ENCODE measurements around the gene TTC13. TPM values are rescaled to one million over a fixed set of nuclear protein-coding genes. Genes with fewer than 3 reads are reported as not detected.

The TTC13 gene
- total RNA-seq, 1 experiment from 2014 or later, result 35.2 TPM

- Mint-ChIP-seq H3K9me3 (ENCODE audit: unreplicated experiment) (no peaks in the 10 kb centered on the region), H3K4me3 (ENCODE audit: unreplicated experiment) (no peak overlapping the region), H3K27ac (ENCODE audit: low read depth, unreplicated experiment) (no peak overlapping the region), H3K36me3 (ENCODE audit: insufficient read depth, unreplicated experiment) (no peaks in the 10 kb centered on the region), H3K27me3 (ENCODE audit: insufficient read depth, unreplicated experiment) (peaks cover 60% of the 10 kb centered on the region), H3K4me1 (ENCODE audit: insufficient read depth, unreplicated experiment) (peaks cover 10% of the 10 kb centered on the region)
- BruUV-seq (replicated peaks), result no TSS peak
- TF ChIP-seq CTCF (IDR thresholded peaks at IDR 0.05; ENCODE audit: unreplicated experiment), result no peak
- POLR2A ChIA-PET, result interaction anchor here (2.9 kb wide), 1 partner anchor 10 kb away, joined by 11 read pairs; no protein-coding TSS in a partner anchor
- DNase-seq (ENCODE audit: unreplicated experiment), result peak; percentile 48
- intact Hi-C loops (cut with micrococcal nuclease), result no loop called here
- CTCF ChIA-PET, result interaction anchor here (0.5 to 0.7 kb wide), 2 partner anchors 105 to 235 kb away, joined by 3 to 4 read pairs; no protein-coding TSS in a partner anchor
These were observed 101.3 kb downstream of the TTC13 start for GRCh38 chr1:230877146-230877923.

- Mint-ChIP-seq H3K27me3 (ENCODE audit: insufficient read depth, unreplicated experiment) (peaks cover 54% of the 10 kb centered on the region), H3K4me1 (ENCODE audit: insufficient read depth, unreplicated experiment) (peaks cover 10% of the 10 kb centered on the region), H3K36me3 (ENCODE audit: insufficient read depth, unreplicated experiment) (no peaks in the 10 kb centered on the region), H3K27ac (ENCODE audit: low read depth, unreplicated experiment) (no peak overlapping the region), H3K4me3 (ENCODE audit: unreplicated experiment) (no peak overlapping the region), H3K9me3 (ENCODE audit: unreplicated experiment) (no peaks in the 10 kb centered on the region)
- intact Hi-C loops (cut with micrococcal nuclease), result no loop called here
- POLR2A ChIA-PET, result no interaction called here
- CTCF ChIA-PET, result no interaction called here
- TF ChIP-seq CTCF (IDR thresholded peaks at IDR 0.05; ENCODE audit: unreplicated experiment), result no peak
- no peak for DNase-seq (ENCODE audit: unreplicated experiment)
- BruUV-seq (replicated peaks), result no TSS peak
These were observed 102.0 kb downstream of the TTC13 start for GRCh38 chr1:230876660-230877059.

GRCh38 chr1:230875370-230875769 lies 103.3 kb downstream of the TTC13 start:
- TF ChIP-seq CTCF (IDR thresholded peaks at IDR 0.05; ENCODE audit: unreplicated experiment), result no peak
- Mint-ChIP-seq H3K4me3 (ENCODE audit: unreplicated experiment) (no peak overlapping the region), H3K27me3 (ENCODE audit: insufficient read depth, unreplicated experiment) (peaks cover 41% of the 10 kb centered on the region), H3K9me3 (ENCODE audit: unreplicated experiment) (no peaks in the 10 kb centered on the region), H3K36me3 (ENCODE audit: insufficient read depth, unreplicated experiment) (no peaks in the 10 kb centered on the region), H3K27ac (ENCODE audit: low read depth, unreplicated experiment) (no peak overlapping the region), H3K4me1 (ENCODE audit: insufficient read depth, unreplicated experiment) (peaks cover 10% of the 10 kb centered on the region)
- intact Hi-C loops (cut with micrococcal nuclease), result no loop called here
- no TSS peak for BruUV-seq (replicated peaks)
- no peak for DNase-seq (ENCODE audit: unreplicated experiment)
- POLR2A ChIA-PET, result interaction anchor here (1.3 kb wide), 1 partner anchor 11 kb away, joined by 3 read pairs; no protein-coding TSS in a partner anchor
- CTCF ChIA-PET, result no interaction called here

GRCh38 chr1:230870916-230871315 lies 107.7 kb downstream of the TTC13 start:
- Mint-ChIP-seq H3K4me1 (ENCODE audit: insufficient read depth, unreplicated experiment) (peaks cover 17% of the 10 kb centered on the region), H3K27me3 (ENCODE audit: insufficient read depth, unreplicated experiment) (peaks cover 13% of the 10 kb centered on the region), H3K36me3 (ENCODE audit: insufficient read depth, unreplicated experiment) (no peaks in the 10 kb centered on the region), H3K9me3 (ENCODE audit: unreplicated experiment) (no peaks in the 10 kb centered on the region), H3K27ac (ENCODE audit: low read depth, unreplicated experiment) (no peak overlapping the region), H3K4me3 (ENCODE audit: unreplicated experiment) (no peak overlapping the region)
- CTCF ChIA-PET, result interaction anchor here (0.5 to 0.8 kb wide), 4 partner anchors 13 to 733 kb away, joined by 3 to 4 read pairs (median 3); no protein-coding TSS in a partner anchor
- no peak for DNase-seq (ENCODE audit: unreplicated experiment)
- no peak for TF ChIP-seq CTCF (IDR thresholded peaks at IDR 0.05; ENCODE audit: unreplicated experiment)
- intact Hi-C loops (cut with micrococcal nuclease), result no loop called here
- no TSS peak for BruUV-seq (replicated peaks)
- POLR2A ChIA-PET, result interaction anchor here (2.2 kb wide), 1 partner anchor 8 kb away, joined by 11 read pairs; no protein-coding TSS in a partner anchor
